NCI-H187 treated with DMSO at 0.1 percent for 48 hours (cell line): ENCODE results near the gene ANKHD1.
A peak's percentile ranks its signal among the peaks of the same experiment; 100 is the strongest.
"Not testable (repeated sequence)": the region's sequence is repeated elsewhere in the genome, so short reads cannot be mapped to it uniquely, and the experiment has no call there.

Source experiments
- DNase-seq: peaks from one replicate; lab custom pipeline; 2025; lab: John Stamatoyannopoulos, UW

ANKHD1 gene

DNA sequence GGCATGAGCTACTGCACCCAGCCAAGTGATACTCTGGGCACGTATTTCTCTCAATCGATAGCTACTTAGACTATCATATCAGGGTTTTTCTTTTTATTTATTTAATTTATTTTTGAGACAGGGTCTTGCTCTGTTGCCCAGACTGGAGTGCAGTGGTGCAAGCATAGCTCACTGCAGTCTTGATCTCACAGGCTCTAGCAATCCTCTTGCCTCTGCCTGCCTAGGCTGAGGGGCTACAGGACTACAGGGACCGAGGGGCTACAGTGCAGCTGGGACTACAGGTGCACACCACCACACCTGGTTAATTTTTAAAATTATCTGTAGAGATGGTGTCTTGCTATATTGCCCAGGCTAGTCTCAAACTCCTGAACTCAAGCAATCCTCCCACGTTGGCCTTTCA is 20.3 kb upstream of the ANKHD1 start:
- no peak for DNase-seq

DNA sequence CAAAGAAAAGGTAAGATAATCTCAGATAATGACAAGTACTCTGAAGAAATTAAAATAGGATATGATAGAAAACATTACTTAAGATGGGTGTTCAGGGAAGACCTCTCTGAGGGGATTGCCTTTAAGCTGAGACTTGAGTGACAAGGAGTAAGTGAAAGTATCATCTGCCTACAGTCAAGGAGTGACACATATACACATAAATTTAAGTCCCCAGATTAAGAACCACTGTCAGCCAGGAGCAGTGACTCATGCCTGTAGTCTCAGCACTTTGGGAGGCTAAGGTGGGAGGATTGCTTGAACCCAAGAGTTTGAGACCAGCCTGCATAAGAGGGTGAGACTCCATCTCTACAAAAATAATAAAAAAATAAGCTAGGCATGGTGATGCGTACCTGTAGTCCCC is 19.7 kb upstream of the ANKHD1 start:
- DNase-seq = no peak

DNA sequence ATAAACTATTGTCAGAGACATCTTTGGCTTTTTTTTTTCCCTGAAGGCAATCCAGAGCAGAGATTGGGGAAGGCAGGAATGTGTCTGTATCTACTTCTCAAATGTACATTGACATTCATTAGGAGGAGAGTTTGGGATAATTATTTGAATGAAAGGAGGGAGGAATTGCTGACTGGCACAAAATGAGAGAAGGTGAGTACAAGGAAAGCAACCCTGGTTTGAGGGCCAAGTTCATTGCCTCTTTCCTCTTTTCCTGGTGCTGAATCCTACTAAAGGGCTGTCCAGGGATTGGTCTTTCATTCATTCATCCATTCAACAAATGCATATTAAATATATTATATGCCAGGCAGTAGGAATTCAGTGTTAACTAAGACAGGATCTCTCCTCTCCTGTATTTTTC is 18.8 kb upstream of the ANKHD1 start:
- DNase-seq = no peak

DNA sequence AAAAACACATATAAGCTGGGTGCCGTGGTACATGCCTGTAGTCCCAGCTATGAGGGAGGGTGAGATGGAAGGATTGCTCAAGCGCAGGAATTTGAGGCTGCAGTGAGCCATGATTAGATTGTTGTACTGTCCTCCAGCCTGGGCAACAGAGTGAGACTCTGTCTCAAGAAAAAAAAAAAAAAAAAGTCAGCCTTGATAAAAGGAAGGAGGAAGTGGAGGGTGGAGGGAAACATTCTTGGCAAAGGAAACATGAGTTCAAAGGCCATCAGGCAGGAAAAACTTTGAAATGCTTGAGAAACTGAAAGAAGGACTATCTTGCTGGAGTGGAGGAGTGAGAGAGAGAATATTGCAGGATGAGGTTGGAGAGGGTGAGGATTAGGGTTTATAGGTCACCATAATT is 18.3 kb upstream of the ANKHD1 start:
- DNase-seq = no peak

DNA sequence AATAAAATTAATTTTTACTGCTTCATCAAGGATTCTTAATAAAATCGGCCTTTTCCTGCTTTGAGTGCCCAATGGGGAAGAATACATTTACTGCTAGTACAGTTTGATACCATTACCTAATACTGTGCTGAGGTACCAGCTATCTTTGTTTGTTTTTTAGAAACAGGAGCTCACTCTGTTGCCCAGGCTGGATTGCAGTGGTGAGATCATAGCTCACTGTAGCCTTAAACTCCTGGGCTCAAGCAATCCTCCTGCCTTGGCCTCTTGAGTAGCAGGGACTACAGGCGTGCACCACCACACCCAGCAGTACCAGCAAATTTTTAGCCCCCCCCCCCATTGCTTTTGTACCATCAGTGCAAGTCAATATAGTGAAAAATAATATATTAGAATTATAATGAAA is 13.6 kb upstream of the ANKHD1 start:
- DNase-seq = no peak

DNA sequence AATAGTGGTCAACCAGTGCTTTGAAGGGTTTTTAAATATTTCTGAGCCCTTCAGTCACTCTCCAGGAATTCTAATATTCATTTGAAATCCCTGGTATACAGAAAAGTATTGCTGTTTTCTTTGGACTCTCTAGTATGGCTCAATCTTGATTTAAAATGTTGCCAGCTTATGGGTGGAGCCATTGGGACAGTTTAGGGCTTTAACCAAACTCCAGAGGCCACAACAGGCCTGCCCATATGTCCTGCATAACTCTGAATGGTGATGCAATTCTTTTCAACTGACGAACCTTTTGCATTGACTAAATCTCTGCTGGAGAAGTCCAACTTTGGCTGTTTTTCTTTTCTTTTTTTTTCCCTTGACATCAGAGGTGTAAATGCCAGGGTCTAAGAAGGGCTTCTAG is 10.3 kb upstream of the ANKHD1 start:
- DNase-seq = no peak

DNA sequence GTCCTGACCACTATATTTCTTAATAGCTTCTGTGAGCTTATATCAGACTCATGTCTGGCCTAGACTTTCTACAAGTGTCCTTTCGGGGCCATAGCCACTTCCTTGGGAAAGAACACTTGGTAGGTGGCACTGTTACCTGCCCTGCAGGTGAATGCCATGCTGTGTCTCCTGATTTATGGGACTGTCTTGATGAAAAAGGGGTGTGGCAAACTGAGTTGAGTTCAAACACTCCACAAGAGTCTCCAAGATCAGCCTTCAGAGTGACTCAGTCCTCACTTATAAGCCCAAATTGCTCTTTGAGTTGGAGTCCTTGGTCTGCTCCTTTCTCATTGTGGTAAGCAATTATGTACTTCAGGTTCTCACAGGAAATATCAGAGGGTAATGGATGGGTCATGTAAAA is 9.9 kb upstream of the ANKHD1 start:
- DNase-seq = no peak

DNA sequence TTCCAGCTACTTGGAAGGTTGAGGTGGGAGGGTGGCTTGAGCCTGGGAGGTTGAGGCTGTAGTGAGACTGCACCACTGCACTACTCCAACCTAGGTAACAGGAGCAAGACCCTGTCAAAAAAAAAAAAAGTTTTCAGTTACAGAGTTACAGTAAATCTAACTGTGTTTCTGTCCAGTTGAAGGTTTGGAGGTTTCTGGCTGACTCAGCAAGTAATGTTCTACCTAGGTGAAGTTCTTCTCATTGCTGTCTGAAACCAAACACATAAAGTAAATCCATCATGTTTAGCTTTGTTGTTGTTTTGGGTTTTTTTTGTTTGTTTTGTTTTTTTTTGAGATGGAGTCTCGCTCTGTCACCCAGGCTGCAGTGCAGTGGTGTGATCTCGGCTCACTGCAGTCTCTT is 7.9 kb upstream of the ANKHD1 start:
- no peak for DNase-seq

DNA sequence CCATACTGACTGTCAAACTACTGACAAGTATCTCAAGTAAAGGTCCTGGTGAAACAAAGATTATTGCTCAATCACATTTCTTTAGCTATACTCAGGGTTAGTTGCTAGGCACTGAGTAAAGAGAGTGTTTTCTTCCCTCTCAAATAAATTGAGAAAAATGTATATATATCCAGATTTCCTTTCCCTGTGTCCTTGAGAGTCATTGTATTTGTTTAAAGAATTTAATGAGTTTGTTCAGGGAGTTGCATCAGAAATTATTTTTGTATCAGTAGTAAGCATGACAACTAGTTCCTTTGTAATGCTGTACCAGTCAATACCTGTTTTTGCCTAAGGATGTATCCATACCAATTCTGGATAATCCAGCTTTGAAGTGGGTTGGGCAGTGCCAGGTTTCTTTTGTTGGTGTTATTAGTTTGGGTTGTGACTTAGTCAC is 3.2 kb upstream of the ANKHD1 start:
- no peak for DNase-seq

DNA sequence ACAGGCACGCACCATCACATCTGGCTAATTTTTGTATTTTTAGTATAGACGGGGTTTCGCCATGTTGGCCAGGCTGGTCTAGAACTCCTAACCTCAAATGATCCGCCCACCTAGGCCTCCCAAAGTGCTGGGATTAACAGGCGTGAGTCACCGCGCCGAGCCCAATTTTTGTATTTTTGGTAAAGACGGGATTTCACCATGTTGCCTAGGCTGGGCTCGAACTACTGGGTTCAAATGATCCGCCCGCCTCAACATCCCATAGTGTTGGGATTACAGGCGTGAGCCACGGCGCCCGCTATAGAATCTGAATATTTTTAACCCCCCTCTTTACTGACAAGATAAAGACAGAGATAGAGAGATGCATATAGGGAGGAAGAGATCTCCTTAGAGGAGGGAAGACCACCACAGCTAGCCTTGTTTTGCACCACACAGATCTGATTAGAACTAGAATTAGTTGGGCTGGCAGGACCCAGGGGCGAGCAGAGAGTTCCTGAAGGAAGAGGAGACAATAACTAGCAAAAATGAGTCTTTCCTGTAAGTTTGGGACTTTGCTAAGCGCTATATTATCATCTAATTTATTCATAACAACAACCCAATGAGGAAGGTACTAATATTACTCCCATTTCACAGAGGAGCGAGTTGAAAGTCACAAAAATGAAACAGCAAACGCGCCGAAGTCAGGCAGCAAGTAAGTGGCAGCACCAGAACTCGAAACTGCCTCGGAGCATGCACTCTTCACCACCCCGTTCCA is 1.5 kb upstream of the ANKHD1 start:
- no peak for DNase-seq

DNA sequence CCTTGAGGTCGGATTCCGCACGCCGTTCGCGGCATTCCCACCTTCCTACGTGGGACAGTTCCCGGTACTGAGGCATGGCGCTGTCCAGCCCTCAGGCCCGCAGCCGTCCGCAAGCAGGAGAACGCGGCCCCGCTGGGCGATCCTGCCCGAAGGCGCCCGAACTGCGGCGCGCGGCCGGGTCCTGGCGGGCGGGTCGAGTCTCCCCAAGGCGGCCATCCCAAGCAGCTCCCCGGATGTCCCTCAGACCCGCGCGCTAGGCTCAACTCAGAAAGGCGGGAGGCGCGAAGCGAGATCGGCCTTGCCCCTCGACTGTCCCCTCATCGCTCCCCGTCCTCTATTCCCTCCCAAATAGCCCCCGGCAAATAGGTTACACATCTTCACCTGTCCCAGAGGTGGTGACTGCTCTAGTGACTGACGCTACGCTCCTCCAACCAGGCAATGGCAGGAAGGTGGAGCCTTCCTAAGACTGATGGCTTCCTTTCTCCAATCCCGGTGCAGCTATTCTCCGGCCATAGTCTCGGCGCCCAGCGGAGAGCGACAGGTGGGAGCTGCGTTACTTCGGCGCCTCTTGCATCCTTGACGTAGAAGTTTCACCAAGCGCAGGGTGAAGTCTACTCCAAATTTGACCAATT is 787 bp upstream of the ANKHD1 start:
- DNase-seq = peak; percentile 79

DNA sequence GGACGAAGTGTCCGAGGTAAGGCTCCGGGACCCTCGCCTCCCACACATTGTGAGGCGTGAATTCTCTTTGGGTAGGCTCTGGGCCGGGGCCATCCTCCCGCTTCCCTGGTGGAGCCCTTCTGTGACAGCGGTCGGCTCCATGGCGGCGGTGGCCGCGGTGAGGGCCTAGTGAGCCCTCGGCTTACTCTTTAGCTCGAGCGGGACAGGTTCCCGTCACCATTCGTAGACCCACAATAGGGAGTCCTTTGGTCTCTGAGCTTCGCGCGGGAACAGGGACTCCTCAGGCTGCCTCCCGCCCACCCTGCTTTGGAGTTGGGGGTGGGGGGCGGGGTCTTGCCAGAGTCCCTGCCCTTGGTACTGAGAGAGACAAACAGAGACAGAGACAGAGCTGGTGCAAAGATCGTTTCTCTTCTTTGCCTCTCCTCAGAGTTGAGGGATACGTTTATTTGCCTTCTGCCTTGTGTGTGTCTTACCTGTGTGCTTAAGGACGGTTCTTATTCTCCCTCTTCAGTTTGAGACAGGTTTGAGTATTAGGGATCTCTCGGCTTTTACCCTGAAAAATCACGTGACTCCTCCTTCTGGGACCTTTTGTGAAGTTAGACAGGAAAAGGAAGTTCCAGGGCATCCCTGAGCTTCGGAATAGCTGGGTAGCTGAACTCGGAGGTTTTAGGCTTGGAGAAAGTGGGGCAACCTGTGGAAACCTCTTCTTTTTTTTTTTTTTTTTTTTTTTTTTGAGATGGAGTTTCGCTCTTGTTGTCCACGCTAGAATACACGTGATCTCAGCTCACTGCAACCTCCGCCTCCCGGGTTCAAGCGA is 833 bp downstream of the ANKHD1 start:
- DNase-seq = no peak

DNA sequence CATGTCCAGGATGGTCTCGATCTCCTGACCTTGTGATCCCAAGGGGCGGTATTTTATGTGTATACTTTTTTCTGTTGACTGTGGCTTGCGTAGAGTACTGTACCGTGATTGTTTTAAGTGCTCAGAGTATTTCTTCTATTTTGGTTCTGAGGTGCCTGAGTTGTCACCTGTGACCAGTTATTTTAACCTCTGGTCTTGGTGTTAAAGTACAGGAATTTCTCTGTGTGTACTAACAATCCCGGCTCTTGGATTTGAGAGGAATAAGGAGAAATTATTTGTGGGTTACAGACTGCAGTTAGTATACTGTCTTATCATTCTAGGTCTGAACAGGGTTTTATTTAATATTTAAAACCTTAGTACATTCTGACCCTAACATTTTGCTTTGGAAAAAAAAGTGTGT is 2.0 kb downstream of the ANKHD1 start:
- no peak for DNase-seq

DNA sequence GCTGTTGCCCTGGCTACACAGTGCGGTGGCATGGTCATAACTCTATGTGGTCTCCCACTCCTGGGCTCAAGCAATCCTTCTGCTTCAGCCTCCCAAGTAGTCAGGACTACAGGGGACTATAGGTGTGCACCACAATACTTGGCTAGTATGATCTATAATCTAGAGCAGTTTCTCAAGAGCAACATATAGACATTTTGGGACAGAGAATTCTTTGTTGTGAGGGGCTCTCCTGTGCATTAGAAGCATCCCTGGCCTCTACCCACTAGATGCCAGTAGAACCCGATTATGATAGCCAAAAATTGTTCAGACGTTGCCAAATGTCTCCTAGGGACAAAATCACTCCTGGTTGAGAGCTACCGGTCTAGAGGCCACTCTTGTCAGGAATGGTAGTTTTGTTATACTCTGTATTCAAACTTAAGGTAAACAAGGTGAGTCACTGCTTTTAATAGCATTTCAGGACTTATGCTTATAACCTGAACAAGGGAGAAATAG is 7.2 kb downstream of the ANKHD1 start:
- DNase-seq = no peak

DNA sequence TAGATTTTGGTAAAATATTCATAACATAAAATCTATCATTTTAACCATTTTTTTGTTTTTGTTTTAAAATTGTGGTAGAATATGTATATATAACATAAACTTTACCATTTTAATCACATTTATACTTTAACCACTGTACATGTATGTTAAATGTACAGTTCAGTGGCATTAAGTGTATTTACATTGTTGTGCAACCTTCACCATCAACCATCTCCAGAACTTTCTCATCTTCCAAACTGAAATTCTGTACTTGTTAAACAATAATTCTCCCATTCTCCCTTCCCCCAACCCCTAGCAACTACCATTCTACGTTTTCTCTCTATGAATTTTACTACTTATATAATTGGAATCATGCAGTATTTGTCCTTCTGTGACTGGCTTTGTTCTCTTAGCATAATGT is 11.6 kb downstream of the ANKHD1 start:
- DNase-seq = no peak

DNA sequence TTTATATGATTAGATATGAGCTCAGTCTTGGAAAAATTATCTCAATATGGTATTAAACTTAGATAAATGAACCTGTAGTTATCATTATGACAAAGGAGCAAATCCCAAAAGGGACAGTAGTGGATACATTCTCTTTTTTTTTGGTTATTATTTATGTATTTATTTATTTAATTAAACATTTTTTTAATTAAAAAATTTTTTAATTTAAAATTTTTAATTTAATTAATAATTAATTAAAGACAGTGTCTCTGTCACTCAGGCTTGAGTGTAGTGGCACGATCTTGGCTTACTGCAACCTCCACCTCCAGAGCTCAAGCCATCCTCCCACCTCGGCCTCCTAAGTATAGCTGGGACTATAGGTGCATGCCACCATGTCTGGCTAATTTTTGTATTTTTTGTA is 15.6 kb downstream of the ANKHD1 start:
- no peak for DNase-seq

DNA sequence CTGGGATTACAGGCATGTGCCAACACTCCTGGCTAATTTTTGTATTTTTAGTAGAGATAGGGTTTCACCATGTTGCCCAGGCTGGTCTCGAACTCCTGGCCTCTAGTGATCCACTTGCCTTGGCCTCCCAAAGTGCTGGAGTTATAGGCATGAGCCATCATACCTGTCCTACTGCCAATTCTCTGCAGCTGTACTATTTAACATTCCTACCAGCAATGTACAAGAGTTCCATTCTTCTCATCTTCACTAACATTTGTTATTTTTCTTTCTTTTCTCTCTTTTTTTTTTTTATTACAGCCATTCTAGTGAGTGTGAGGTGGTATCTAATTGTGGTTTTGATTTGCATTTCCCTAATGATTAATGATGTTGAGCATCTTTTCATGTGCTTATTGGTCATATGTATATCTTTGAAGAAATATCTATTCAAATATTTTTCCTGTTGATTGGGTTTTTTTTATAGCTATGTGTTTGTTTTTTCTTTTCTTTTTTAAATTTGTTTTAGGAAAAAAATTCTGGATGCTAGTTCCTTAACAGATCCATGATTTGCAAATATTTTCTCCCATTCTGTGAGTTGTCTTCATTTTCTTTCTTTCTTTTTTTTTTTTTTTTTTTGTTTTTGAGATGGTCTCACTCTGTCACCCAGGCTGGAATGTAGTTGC is 17.4 kb downstream of the ANKHD1 start:
- DNase-seq = no peak

DNA sequence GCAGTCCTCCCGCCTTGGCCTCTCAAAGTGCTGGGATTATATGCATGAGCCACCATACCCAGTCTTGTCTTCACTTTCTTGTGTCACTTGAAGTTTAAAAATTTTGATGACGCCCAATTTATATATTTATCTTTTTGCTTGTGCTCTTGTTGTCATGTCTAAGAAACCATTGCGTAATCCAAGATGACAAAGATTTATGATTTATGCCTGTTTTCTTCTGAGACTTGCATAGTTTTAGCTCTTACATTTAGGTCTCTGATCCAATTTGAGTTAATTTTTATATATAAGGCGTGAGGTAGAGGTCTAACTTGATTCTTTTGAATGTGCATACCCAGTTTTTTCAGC is 18.6 kb downstream of the ANKHD1 start:
- no peak for DNase-seq

DNA sequence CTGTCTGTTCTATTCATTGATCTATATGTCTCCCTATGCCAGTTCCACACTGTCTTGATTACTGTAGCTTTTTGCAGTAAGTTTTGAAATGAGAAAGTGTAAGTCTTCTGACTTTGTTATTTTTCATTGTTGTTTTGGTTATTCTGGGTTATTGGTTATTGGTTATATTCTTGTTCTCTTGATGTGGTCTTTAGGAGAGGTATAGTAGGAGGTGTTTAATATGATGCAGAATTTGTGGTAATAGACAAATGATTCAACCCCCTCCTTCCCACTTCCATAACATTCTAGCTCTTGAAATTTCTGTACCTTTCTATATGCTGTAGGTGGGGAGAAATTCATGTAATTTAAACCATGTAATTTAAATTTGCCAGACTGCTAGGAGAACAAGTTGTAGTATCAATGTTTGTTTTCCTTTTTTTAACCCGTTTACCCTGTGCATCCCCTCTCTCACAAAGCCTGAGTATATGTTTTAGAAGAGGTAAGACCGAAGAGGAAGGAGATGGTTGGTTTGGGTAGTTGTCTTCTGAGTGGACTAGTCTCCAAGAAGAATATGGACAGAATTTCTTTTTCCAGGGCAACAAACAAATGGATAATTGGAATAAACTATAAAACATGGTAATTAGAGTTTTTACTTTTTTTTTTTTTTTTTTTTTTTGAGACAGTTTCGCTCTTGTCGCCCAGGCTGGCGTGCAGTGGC is 19.2 kb downstream of the ANKHD1 start:
- DNase-seq = no peak

DNA sequence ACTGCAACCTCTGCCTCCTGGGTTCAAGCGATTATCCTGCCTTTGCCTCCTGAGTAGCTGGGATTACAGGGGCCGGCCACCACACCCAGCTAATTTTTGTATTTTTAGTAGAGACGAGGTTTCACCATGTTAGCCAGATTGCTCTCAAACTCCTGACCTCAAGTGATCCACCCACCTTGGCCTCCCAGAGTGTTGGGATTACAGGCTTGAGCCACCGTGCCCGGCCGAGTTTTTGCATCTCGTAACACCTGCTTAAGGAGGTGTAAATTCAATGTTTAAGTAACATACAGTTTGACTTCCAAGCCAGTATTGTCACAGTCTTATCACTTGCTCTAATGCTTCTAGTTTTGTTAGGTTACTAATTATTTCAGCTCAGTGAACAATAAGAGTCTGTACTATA is 19.7 kb downstream of the ANKHD1 start:
- not testable (repeated sequence) for DNase-seq

DNA sequence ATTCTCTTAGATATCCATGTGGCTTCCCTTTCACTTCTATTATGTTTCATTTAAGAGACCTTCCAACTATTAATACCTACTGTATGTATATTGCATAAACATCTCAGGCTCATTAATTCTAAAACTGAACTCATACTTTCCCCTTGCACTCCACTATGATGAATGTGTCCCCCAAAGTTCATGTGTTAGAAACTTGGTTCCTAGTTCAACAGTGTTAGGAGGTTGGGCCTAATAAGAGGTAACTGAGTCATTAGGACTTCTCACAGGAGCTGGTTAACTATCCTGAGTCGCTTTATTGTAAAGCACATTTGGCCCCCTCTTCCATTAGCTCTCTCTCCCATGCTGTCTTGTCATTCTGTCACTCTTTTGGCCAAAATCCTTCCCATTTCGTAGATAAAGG is 22.0 kb downstream of the ANKHD1 start:
- no peak for DNase-seq

DNA sequence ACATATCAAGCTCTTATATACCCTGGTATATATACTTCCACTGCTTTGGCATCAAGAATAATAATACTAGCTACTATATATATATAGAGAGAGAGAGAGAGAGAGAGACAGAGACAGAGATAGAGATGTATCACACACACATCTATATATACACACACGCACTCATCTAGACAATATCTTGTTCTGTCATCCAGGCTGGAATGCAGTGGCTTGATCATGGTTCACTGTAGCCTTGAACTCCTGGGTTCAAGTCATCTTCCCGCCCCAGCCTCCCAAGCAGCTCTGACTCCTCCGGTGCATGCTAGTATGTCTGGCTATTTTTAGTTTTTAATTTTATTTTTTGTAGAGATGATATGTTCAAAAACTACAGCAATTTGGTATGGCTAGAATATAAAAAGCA is 22.5 kb downstream of the ANKHD1 start:
- no peak for DNase-seq
